ENCODE results near the gene CUL1. TPM values are rescaled to one million over a fixed set of nuclear protein-coding genes. Genes with fewer than 3 reads are reported as not detected.

Gene CUL1
- total RNA-seq = 50.3 and 53.6 TPM in 2 replicates

DNA sequence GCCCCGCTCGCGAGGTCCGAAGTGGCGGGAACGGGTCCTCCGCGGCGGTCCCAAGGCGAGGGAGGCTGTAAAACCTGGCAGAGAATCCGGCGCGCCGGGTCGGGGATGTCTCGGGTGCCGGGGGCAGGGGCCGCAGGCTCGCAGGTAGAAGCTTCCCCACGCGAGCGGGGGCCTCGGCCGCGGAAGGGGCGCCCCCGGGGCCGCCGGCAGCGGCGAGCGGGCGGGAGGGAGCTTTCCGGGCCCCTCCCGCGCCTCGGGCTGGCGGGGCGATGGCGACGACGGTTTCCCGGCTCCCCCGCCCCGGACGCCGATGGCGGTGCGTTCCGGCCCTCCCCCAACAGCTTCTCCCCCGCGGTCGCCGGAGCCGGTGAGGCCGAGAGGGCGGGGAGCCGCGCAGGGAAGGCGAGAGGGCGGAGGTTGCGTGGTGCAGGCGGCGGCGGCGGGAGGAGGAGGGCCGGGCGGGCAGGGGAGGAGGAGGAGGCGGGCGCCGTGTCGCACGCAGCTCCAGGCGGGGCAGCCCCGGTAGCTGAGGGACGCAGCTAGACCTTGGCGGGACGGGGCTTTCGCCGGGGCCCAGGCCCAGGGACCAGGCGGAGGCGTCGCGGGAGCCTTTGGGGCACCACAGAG is at the start of gene CUL1:
CUL1 (plus strand) TSS at position 507 of the 627 bp plus-strand sequence. CDS start 31,220 bp downstream, outside the sequence.

Other genes with a start within 250 kb of the CUL1 start
- not detected in 2 replicates for gene C7orf33, start 108.1 kb upstream of the CUL1 start, total RNA-seq
- 2.3 and 3.4 TPM in 2 replicates for gene EZH2, start 185.4 kb downstream of the CUL1 start, total RNA-seq

Data from smooth muscle cell of the pulmonary artery (primary cell).